Occipital lobe (tissue), 2 donors: ENCODE data around the gene PTPN11. TPM values are rescaled to one million over a fixed set of nuclear protein-coding genes. Genes with fewer than 3 reads are reported as not detected.
A peak's percentile ranks its signal among the peaks of the same experiment; 100 is the strongest.
"Not testable (repeated sequence)": the region's sequence is repeated elsewhere in the genome, so short reads cannot be mapped to it uniquely, and the experiment has no call there.

ENCODE experiments used
- DNase-seq: peaks from one replicate; lab custom pipeline; 2025; lab: John Stamatoyannopoulos, UW
- total RNA-seq: library from RNA; depleted of rRNA; stranded (reverse); fragments of >200 nt; gene quantifications from one replicate; pipeline ENCODE4 v1.2.3, GENCODE V29; 2014

PTPN11 gene
- 90.3 TPM for total RNA-seq

- DNase-seq: peak; percentile 81
These were observed at the start of gene PTPN11 for GRCh38 chr12:112418608-112419296. Gene PTPN11 (plus strand): TSS chr12:112418947. CDS start chr12:112419112, 165 bp downstream.

- no peak for DNase-seq
These were observed 48.5 kb upstream of the PTPN11 start for GRCh38 chr12:112370199-112370598.

- DNase-seq: no peak
These were observed 47.8 kb upstream of the PTPN11 start for GRCh38 chr12:112370868-112371510.

- DNase-seq: no peak
These were observed 44.5 kb upstream of the PTPN11 start for GRCh38 chr12:112374166-112374740.

- DNase-seq: no peak
These were observed 43.6 kb upstream of the PTPN11 start for GRCh38 chr12:112375105-112375504.

- no peak for DNase-seq
These were observed 37.9 kb upstream of the PTPN11 start for GRCh38 chr12:112380663-112381405.

- DNase-seq: no peak
These were observed 37.3 kb upstream of the PTPN11 start for GRCh38 chr12:112381406-112381882.

GRCh38 chr12:112381883-112382796 lies 36.6 kb upstream of the PTPN11 start, which contains the start of gene HECTD4:
Gene HECTD4 (minus strand): TSS chr12:112382431. CDS start chr12:112382128, 303 bp downstream.
- DNase-seq: peak; percentile 90

GRCh38 chr12:112382866-112383265 lies 35.9 kb upstream of the PTPN11 start:
- no peak for DNase-seq

- no peak for DNase-seq
These were observed 32.0 kb upstream of the PTPN11 start for GRCh38 chr12:112386726-112387125.

GRCh38 chr12:112389228-112389627 lies 29.5 kb upstream of the PTPN11 start:
- DNase-seq: no peak

GRCh38 chr12:112389922-112390654 lies 28.7 kb upstream of the PTPN11 start:
- DNase-seq: not testable (repeated sequence)

GRCh38 chr12:112393328-112393727 lies 25.4 kb upstream of the PTPN11 start:
- DNase-seq: no peak

GRCh38 chr12:112401054-112401453 lies 17.7 kb upstream of the PTPN11 start:
- DNase-seq: no peak

- no peak for DNase-seq
These were observed 16.7 kb upstream of the PTPN11 start for GRCh38 chr12:112401903-112402498.

- DNase-seq: no peak
These were observed 11.9 kb upstream of the PTPN11 start for GRCh38 chr12:112406519-112407488.

- not testable (repeated sequence) for DNase-seq
These were observed 11.1 kb upstream of the PTPN11 start for GRCh38 chr12:112407683-112408082.

- no peak for DNase-seq
These were observed 10.1 kb upstream of the PTPN11 start for GRCh38 chr12:112408621-112409020.
